Embryonic facial prominence (tissue), 1 donor: ENCODE data around the gene AHCTF1.

Experiments
- DNase-seq: peaks from one replicate; pipeline ENCODE4 v3.0.0-alpha.2; 2016; ENCODE audit errors: extremely low spot score

AHCTF1 gene

GRCh38 chr1:246798107-246798506 lies 133.6 kb downstream of the AHCTF1 start:
- DNase-seq, result no peak

- no peak for DNase-seq
These were observed 134.2 kb downstream of the AHCTF1 start for GRCh38 chr1:246797597-246797996.

GRCh38 chr1:246797157-246797556 lies 134.6 kb downstream of the AHCTF1 start:
- no peak for DNase-seq

GRCh38 chr1:246795906-246796694 lies 135.6 kb downstream of the AHCTF1 start:
- DNase-seq, result no peak

GRCh38 chr1:246794828-246795671 lies 136.7 kb downstream of the AHCTF1 start:
- no peak for DNase-seq

- DNase-seq, result no peak
These were observed 137.5 kb downstream of the AHCTF1 start for GRCh38 chr1:246794048-246794827.

- DNase-seq, result no peak
These were observed 138.3 kb downstream of the AHCTF1 start for GRCh38 chr1:246793356-246793896.

GRCh38 chr1:246792603-246793002 lies 139.1 kb downstream of the AHCTF1 start:
- no peak for DNase-seq

GRCh38 chr1:246791303-246791918 lies 140.3 kb downstream of the AHCTF1 start:
- no peak for DNase-seq

- DNase-seq, result no peak
These were observed 140.9 kb downstream of the AHCTF1 start for GRCh38 chr1:246790833-246791232.

GRCh38 chr1:246790364-246790763 lies 141.4 kb downstream of the AHCTF1 start:
- no peak for DNase-seq

- no peak for DNase-seq
These were observed 142.1 kb downstream of the AHCTF1 start for GRCh38 chr1:246789454-246790339.
